Heart right ventricle (tissue), 16 donors: ENCODE results near the gene VPS13D. TPM values are rescaled to one million over a fixed set of nuclear protein-coding genes. Genes with fewer than 3 reads are reported as not detected.

Experiments
- ATAC-seq, 8 donors: fragments of 200-7000 bp; cut with Tn5 transposase; one replicate each; pipeline ENCODE4 v1.9.1; 2020; ENCODE audit warnings: mild to moderate bottlenecking in 8 of 8, moderate library complexity in 8 of 8, moderate number of reproducible peaks in 1 of 8
- DNase-seq, 2 donors: peaks; one replicate each; pipeline ENCODE4 v3.0.0-alpha.2; 2020
- H3K27ac ChIP-seq, 10 donors: fragments of 200-600 bp; sonication (generic) in 2 of 10; one replicate each; pipeline versions ENCODE4 v1.5.0 to v1.8.0; 2020 to 2022; ENCODE audit warnings: mild to moderate bottlenecking in 3 of 10
- H3K27me3 ChIP-seq, 7 donors: fragments of 200-600 bp; one replicate each; pipeline ENCODE4 v1.8.0; 2021 to 2022; ENCODE audit warnings: mild to moderate bottlenecking in 2 of 7
- H3K36me3 ChIP-seq, 9 donors: fragments of 200-600 bp; sonication (generic) in 1 of 9; one replicate each; pipeline versions ENCODE4 v1.5.0 to v1.8.0; 2020 to 2022; ENCODE audit warnings: mild to moderate bottlenecking in 2 of 9
- H3K4me1 ChIP-seq, 9 donors: fragments of 200-600 bp; sonication (generic) in 1 of 9; one replicate each; pipeline versions ENCODE4 v1.5.0 to v1.8.0; 2020 to 2022; ENCODE audit warnings: mild to moderate bottlenecking in 4 of 9
- H3K4me3 ChIP-seq, 10 donors: fragments of 200-600 bp; sonication (generic) in 2 of 10; one replicate each; pipeline versions ENCODE4 v1.5.0 to v1.8.0; 2020 to 2022; ENCODE audit warnings: mild to moderate bottlenecking in 7 of 10, moderate library complexity in 2 of 10
- H3K9me3 ChIP-seq, 11 donors: fragments of 200-600 bp in 10 of 11; sonication (generic) in 2 of 11; one replicate each; pipeline versions ENCODE4 v1.5.0 to v1.8.0; 2013 to 2022; ENCODE audit warnings: mild to moderate bottlenecking in 2 of 11, control low read depth in 1 of 11, moderate library complexity in 1 of 11
- WGBS, 2 donors: extraction: QIAGEN DNeasy Blood & Tissue Kit; methylation state at CpG; one replicate each; pipeline ENCODE4 v1.1.7; 2013; ENCODE audit warnings: inconsistent platforms in 1 of 2; 5-methylcytosine and 5-hydroxymethylcytosine counted together
- intact Hi-C, 10 donors: fragments of 100-400 bp; cut with DNase I; formaldehyde crosslinking; loops; one replicate each; pipeline versions ENCODE4 v1.11.1 to v1.14.2; 2022
- polyA plus RNA-seq, 2 donors: library from polyadenylated mRNA; stranded (reverse); fragments of 200-250 nt; gene quantifications; one replicate each; pipeline ENCODE4 v1.2.3, GENCODE V29; 2013
- total RNA-seq, 10 donors: library from RNA; stranded (reverse); fragmentation: NEBNext Ultra II Directional in 3 of 10; extraction: Animal tissue kit (Norgen Biotek cat#: 25700) in 3 of 10; gene quantifications; one replicate each; pipeline versions ENCODE4 v1.2.1 to v1.2.4, GENCODE V29; 2021 to 2023
- TF ChIP-seq, protein P1 (sequence below), 9 donors: fragments of 200-600 bp; sonication (generic) in 2 of 9; IDR thresholded peaks; one replicate each; pipeline versions ENCODE4 v1.5.0 to v1.8.0; 2021 to 2022; ENCODE audit warnings: antibody characterized with exemption in 9 of 9, mild to moderate bottlenecking in 5 of 9, moderate library complexity in 1 of 9
- donor health status: Arrhythmogenic right ventricular cardiomyopathy.
- donor health status: ischemic (EF 13 %, LVEDD 7.1; RV severe dilation, severe dysfunction).
- donor health status: healthy with polysubstance abuse.
- donor health status: DM: no; HTN: yes; CAD: no.
- donor health status: DM: no; HTN: no; CAD: no.
- donor health status: ischemic (EF 25% LVEDD 6.9; RV normal size, moderate dysfunction).
- donor health status: ischemic (EF 25% LVEDD 5.7; RV mildly dilated, moderate dysfunction).
- donor health status: healthy.
- donor health status: DM: yes; HTN: yes; CAD: no.
- donor health status: Ischemic cardiomyopathy.
- donor health status: ischemic (EF 35%, LVEDD 5.7; RV mildly dilated, moderate dysfunction).
- donor health status: nonischemic (EF 11% LVEDD 7.7; RV severe dilation, severe dysfunction).
- donor health status: DM: yes; HTN: yes; CAD: no.
- donor health status: PGD.
- donor health status: ischemic (EF 29% LVEDD 5.4; RV normal size, mild dysfunction).
- donor health status: nonischemic (EF 23%, LVEDD 6.1; RV moderate dilation, normal function).

Gene VPS13D
- total and polyA plus RNA-seq, 12 donors = 36.9 to 161 (median 83.3) TPM

GRCh38 chr1:12279728-12280464, 50.1 kb downstream of the VPS13D start:
- Histone ChIP-seq H3K4me3 (no peak overlapping the region), H3K27ac (no peak overlapping the region), H3K4me1 (peaks cover 0 to 8% (median 0%) of the 10 kb centered on the region in 9 donors), H3K36me3 (peaks cover 0 to 100% (median 41%) of the 10 kb centered on the region in 9 donors), H3K9me3 (no peaks in the 10 kb centered on the region), H3K27me3 (no peaks in the 10 kb centered on the region)
- TF ChIP-seq, protein P1, sequence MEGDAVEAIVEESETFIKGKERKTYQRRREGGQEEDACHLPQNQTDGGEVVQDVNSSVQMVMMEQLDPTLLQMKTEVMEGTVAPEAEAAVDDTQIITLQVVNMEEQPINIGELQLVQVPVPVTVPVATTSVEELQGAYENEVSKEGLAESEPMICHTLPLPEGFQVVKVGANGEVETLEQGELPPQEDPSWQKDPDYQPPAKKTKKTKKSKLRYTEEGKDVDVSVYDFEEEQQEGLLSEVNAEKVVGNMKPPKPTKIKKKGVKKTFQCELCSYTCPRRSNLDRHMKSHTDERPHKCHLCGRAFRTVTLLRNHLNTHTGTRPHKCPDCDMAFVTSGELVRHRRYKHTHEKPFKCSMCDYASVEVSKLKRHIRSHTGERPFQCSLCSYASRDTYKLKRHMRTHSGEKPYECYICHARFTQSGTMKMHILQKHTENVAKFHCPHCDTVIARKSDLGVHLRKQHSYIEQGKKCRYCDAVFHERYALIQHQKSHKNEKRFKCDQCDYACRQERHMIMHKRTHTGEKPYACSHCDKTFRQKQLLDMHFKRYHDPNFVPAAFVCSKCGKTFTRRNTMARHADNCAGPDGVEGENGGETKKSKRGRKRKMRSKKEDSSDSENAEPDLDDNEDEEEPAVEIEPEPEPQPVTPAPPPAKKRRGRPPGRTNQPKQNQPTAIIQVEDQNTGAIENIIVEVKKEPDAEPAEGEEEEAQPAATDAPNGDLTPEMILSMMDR (IDR thresholded peaks at IDR 0.05) = no peak
- WGBS, 2 donors = 49 to 66% methylated on average over 4 of the region's 4 CpGs
- intact Hi-C loops = loop anchor here in 2 of 10 donors (5.0 to 10.0 kb wide), 2 partner anchors 375 to 377 kb away; no protein-coding TSS in a partner anchor
- ATAC-seq = peak in 3 of 8 donors; percentile 48 to 62 (median 56)
- DNase-seq = no peak

DNA sequence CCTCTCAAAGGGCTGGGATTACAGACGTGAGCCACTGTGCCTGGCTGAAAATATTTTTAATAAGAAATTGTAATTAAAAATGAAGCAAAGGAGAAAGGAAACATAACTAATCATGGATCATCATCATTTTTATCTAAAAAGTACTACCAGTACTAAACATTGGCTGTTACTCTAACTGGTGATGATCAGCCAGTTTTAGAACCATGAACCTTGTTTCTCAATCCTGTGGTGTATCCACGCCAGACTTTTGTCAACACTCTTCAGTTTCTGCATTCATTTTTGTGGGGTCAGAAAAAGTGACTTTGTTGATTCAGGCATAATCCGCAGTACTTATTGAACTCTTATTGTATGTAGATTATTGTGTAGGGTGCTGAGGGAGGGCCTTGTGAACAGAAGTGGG, 52.3 kb downstream of the VPS13D start:
- Histone ChIP-seq H3K4me1 (peaks cover 0 to 8% (median 0%) of the 10 kb centered on the region in 9 donors), H3K36me3 (peaks cover 0 to 97% (median 30%) of the 10 kb centered on the region in 9 donors), H3K27me3 (no peaks in the 10 kb centered on the region), H3K27ac (no peak overlapping the region), H3K4me3 (no peak overlapping the region), H3K9me3 (no peaks in the 10 kb centered on the region)
- DNase-seq = no peak
- TF ChIP-seq, protein P1 (IDR thresholded peaks at IDR 0.05) = no peak
- WGBS, 2 donors = 91 to 96% methylated on average over 3 of the region's 3 CpGs
- ATAC-seq = no peak
- intact Hi-C loops = loop anchor here in 1 of 10 donors (5.0 kb wide), 1 partner anchor 375 kb away; no protein-coding TSS in a partner anchor

- intact Hi-C loops = loop anchor here in 1 of 10 donors (5.0 kb wide), 1 partner anchor 373 kb away; no protein-coding TSS in a partner anchor
- WGBS, 2 donors = 91 to 98% methylated on average over 5 of the region's 5 CpGs
- ATAC-seq (no peak), DNase-seq (no peak)
- Histone ChIP-seq H3K9me3 (no peaks in the 10 kb centered on the region), H3K36me3 (peaks cover 0 to 96% (median 22%) of the 10 kb centered on the region in 9 donors), H3K27ac (no peak overlapping the region), H3K4me3 (no peak overlapping the region), H3K27me3 (no peaks in the 10 kb centered on the region), H3K4me1 (peaks cover 0 to 8% (median 0%) of the 10 kb centered on the region in 9 donors)
- TF ChIP-seq, protein P1 (IDR thresholded peaks at IDR 0.05) = no peak
Measured at GRCh38 chr1:12284486-12284885, 54.7 kb downstream of the VPS13D start.

DNA sequence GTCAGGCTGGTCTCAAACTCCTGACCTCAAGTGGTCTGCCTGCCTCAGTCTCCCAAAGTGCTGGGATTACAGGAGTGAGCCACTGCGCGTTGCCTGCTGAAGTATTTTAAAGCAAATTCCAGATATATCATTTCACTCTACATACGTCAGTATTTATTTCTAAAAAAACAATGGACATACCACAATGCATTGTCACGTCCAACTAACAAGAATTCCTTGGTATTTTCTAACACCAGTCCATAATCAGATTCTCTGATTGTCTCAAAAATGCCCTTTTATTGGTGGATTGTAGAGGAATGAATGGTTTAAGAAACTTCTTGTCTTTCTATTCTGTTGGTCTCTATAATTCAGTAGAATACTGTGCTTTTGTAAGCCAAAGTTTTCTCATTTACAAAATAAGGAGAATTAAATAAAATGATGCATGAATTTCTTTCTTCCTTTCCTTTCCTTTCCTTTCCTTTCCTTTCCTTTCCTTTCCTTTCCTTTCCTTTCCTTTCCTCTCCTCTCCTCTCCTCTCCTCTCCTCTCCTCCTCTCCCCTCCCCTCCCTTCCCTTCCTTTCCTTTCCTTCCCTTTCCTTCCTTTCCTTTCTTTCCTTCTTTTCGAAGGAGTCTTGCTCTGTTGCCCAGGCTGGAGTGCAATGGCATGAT, 55.8 kb downstream of the VPS13D start:
- DNase-seq (no peak), ATAC-seq (no peak)
- intact Hi-C loops = no loop called here
- Histone ChIP-seq H3K27me3 (no peaks in the 10 kb centered on the region), H3K36me3 (peaks cover 0 to 96% (median 22%) of the 10 kb centered on the region in 9 donors), H3K27ac (no peak overlapping the region), H3K4me1 (peaks cover 0 to 2% (median 0%) of the 10 kb centered on the region in 9 donors), H3K4me3 (no peak overlapping the region), H3K9me3 (no peaks in the 10 kb centered on the region)
- TF ChIP-seq, protein P1 (IDR thresholded peaks at IDR 0.05) = no peak
- WGBS, 2 donors = 92 to 93% methylated on average over 5 of the region's 5 CpGs
